HG03280 (cell line): Measurements from ENCODE around the gene WDFY4.

Experiments
- ATAC-seq: cut with Tn5 transposase; IDR thresholded peaks from one replicate; pipeline ENCODE4 v1.9.1; 2021; ENCODE audit warnings: mild to moderate bottlenecking, moderate library complexity; ENCODE audit not compliant: unreplicated experiment

The WDFY4 gene

GRCh38 chr10:48895803-48896195 lies 211.1 kb downstream of the WDFY4 start:
- no peak for ATAC-seq

GRCh38 chr10:48896756-48897440 lies 212.2 kb downstream of the WDFY4 start:
- ATAC-seq: no peak

DNA sequence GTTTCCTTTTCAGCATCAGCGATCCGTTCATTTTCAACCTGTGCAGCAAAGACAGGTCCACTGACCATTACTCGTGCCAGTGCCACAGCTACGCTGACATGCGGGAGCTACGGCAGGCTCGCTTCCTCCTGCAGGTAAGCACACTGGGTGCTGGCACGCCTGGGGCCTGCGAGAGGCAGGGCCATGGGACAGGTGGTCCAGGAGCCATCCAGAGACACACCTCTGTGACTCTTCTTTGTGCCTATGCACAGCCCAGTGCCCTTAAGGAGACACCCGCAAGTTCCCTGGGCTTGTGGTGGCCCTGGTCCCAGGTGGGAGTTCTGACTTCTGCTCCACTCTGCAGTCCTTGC lies 212.7 kb downstream of the WDFY4 start:
- no peak for ATAC-seq

DNA sequence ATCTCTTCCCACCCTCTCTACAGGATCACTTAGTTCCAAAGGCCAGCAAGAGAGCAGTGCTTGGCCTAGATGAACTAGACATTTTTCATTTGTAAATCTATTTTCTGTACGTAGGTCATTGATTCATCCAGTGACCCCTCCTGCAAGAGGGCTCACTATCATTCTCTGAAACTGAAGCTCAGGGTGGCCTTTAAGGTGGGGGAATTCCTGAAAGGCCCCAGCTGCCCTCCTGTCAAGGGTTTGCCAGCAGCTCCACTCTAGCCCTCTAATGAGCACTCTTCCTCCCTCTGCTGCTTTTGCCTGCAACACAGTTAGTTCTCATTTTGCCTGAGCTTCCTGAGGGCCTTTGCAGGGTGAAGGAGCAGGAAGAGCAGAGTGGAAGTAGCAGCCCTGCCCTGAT lies 213.8 kb downstream of the WDFY4 start:
- no peak for ATAC-seq

DNA sequence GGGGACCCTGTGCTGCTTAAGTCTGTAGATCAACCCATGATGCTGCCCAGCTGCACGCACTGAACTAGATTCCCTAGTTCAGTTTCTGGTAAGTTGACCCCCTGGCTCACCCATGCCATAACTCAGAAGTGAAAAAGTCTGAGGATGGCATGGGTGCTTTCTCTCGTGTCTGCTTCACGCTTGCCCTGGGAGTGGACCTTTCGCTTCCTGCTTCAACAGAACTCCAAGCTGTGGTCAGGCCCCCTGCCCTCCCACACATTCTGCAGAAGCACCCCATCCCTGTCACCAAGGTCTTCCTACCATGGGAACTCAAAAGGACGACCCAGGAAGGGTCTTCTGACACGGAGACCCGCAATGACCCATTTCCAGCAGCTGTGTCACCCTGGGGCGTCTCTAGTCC lies 215.1 kb downstream of the WDFY4 start:
- no peak for ATAC-seq

DNA sequence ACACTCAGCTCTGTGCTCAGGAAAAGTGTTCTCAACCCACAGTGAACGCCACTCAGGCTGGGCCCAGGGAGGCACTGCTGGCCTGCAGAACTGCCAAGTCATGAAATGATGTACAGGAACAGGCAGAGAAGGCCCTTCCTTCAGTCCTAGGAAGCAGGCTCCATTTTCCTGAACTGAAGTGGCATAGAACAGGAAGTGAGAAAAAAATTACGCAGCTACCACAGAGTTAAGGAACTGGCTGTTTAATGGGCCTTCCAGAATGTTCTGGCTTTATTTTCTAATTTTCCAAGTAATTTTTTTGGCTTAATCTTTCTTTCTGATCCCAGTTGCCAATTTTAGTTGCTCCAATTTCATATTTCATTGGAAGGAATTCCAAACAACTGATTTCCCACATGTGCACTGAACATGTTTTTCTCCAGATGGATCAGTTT lies 215.7 kb downstream of the WDFY4 start:
- no peak for ATAC-seq

- no peak for ATAC-seq
These were observed 216.6 kb downstream of the WDFY4 start for GRCh38 chr10:48901319-48901718.

DNA sequence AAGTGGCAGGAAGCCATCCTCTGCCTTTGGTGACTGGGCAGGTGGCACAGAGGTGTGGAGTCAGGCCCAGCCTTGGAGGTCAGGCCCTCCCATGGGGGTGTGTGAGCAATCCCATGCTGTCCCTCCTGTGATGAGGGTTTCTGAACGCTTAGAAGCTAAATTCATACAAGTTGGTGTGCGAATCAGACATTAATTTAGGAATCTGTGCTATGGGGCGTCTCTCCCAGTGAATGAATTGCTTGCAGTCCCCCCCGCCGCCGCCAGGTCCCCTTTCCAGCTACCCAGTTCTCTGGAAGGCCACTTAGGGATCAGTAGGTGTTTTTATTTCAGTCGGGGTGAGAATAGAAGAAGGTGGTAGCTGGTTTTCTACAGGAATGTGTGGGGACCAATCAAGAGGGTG lies 217.4 kb downstream of the WDFY4 start:
- no peak for ATAC-seq

DNA sequence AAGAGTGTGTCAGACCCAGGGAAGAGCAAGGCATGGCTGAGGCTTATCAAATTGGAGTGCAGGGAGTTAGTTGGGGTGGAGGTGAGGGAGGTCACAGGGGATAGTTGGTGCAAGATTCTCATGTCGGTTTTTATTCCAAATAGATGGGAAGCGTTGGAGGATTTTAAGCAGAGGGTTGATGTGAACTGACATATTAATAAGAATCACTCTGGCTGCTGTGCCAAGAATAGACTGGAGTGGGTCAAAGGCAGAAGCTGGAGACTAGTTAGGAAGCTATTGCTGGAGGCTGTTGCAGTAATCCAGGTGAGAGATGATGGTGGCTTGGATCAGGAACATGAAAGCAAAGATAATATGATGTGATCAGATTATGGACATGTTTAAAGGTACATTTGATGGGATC lies 218.5 kb downstream of the WDFY4 start:
- ATAC-seq: no peak

DNA sequence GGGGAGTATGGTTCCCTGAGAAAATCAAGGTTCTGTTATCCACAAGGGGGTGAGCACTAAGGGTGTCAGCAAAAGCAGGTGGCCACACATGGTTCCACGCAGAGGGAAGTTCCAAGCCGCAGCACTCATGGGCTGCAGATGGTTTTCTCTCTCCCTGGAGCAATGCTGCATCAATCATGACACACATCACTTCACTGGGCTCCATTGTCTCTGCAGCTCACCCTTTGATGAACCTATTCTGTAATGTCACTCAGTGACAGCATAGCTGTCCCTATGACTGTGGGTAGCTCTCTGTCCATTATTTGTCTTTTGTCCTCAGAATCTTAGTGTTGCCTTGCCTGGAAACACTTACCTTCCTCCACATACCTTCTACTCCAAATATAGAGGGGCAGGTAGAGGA lies 220.2 kb downstream of the WDFY4 start:
- no peak for ATAC-seq

- no peak for ATAC-seq
These were observed 220.6 kb downstream of the WDFY4 start for GRCh38 chr10:48905311-48905710.

- ATAC-seq: no peak
These were observed 222.2 kb downstream of the WDFY4 start for GRCh38 chr10:48906841-48907240.

GRCh38 chr10:48907730-48908129 lies 223.1 kb downstream of the WDFY4 start:
- no peak for ATAC-seq

GRCh38 chr10:48910548-48910947 lies 225.9 kb downstream of the WDFY4 start:
- no peak for ATAC-seq

- ATAC-seq: no peak
These were observed 229.0 kb downstream of the WDFY4 start for GRCh38 chr10:48913674-48914073.

DNA sequence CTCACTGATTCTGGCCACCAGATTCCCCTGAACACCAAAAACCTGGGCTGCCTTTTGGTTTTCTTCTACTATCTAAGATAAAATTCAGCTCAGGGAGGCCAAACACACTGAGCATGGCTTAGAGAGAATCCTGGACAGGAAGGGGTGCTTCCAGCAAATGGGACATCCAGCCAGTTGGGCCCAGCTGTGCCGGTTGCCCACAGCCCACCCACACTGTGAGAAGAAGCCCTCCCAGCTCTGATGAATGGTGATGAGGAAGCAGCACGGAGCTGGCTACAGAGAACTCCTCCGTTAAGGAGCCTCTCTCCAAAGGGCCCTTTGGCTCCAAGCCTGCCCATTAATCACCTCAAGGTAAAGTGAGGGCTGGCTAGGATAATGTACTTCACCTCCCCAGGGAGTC lies 239.1 kb downstream of the WDFY4 start:
- ATAC-seq: no peak

DNA sequence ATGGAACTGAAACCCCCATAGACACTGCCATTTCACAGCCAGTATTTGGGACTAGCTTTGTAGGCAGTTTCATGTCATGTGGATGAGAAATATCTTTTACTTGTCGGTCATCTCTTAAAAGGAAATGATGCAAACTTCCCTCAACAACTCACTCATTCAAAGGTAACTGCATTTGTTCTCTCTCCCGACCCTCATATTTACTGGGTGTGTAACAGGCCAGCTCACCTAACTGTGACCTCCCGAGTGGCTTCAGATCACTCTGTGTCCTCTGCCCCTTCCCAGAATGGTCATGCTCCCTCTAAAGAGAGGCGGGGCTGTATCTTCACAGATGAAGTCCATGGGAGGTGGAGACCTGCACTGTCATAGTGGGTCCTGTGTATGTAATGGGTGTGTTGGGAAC lies 240.3 kb downstream of the WDFY4 start:
- no peak for ATAC-seq

GRCh38 chr10:48926255-48926654 lies 241.6 kb downstream of the WDFY4 start:
- ATAC-seq: no peak

- no peak for ATAC-seq
These were observed 242.3 kb downstream of the WDFY4 start for GRCh38 chr10:48926764-48927540.

DNA sequence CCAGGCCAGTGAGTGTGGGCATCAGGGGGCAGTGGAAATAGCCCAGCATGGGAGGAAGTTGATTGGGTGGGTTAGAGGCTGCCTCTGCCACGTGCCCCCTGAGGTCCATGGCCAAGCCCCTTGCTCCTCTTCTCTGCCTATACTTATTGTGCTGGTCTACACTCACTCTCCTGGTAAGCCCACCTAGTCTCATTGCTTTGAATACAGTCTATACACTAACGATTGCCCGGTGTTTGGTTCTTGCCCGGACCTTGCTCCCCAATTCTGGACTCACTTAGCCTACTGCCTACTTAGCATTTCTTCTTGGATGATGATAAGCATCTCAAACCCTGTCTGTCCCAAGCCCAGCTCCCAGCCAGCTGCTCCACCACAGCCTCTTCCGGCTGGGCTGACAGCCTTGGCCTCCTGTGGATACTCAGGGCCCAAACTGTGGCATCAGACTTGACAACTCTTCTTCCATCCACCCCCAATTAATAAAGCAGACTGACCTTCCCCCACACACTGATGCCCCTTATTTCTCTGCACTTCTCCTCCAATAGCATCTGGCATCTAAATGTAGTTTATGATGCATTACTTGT lies 244.8 kb downstream of the WDFY4 start:
- no peak for ATAC-seq

DNA sequence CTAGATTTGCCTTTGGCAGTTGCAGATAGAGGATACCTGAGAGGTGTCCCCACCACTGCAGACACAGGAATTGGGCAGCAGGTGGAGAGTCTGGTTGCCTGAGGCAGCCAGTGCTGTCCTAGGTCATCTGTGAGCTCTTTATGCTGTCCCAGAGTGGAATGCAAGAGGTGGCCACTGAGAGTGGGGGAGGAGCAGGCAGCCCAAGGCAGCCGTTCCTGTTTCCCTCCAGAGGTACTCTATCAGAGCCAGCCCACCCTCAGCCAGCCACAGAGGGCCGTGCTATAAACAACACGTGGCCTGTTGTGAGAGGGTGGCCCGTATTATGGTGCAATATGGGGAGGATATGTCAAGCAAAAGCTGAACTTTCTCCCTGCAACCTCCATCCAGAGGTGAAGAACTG lies 246.5 kb downstream of the WDFY4 start:
- ATAC-seq: no peak
